IPS-NIHi7 (cell line): ENCODE data around the gene ING5.
"Not testable (repeated sequence)": the region's sequence is repeated elsewhere in the genome, so short reads cannot be mapped to it uniquely, and the experiment has no call there.

Experiments used
- DNase-seq: peaks from one replicate; pipeline ENCODE4 v3.0.0; 2012; ENCODE audit warnings: mixed read lengths; ENCODE audit errors: extremely low spot score

Gene ING5

DNA sequence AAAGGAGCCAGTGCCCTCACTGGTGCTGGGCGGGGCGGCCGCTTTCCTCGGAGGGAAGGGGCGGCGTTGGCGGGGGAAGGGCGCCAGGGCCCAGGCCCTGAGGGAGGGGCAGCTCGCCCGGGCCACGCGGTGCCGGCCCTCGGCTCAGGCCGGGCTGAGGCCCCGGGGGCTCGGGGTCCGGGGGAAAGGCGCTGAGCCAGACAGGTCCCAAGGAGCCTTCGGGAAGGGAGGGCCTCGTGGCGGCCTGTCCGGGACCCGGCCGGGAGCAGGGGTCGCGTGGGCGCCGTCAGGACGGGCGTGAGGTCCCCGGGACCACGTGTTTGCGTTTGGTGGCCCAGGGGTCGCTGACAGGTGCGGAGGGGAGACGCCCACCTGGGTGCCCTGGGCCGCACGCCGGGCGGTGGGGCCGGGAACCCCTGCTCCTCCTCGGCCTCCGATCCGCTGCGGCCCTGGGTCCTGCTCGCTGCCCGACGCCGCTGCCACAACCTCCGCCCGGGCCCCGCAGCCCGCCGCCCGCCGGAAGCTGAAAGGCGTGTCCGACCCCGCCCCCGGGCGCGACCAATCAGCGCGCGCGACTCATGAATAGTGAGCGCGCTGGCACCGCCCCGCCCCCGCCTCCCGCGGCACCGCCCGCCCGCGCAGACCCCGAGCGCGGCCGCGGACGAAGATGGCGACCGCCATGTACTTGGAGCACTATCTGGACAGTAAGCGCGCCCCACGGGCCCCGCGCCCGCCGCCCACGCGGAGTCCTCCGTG, at the start of gene ING5:
Gene ING5, plus strand, starts transcription at position 641 of the 756 bp plus-strand sequence. Its CDS starts 27 bp downstream, at position 668.
- peak; percentile 92 for DNase-seq

DNA sequence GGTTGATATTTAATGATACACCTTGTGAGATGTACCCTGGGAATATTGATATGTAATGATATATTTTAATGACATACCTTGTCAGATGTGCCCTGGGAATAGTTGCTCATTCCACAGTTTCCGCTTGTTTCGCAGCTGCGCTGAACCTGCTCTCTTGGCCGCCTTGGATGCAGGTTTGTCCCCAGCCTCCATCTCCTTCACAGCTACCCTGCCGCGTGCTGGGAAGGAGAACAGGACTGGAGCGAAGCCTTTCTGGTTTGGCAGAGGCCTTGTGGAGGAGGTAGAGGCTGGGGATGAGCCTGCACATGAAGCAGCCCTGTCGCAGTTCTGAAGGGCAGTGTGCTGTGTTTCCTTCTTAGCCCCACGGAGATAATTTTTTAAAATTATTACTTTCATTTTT, 49.7 kb upstream of the ING5 start:
- DNase-seq, result no peak

DNA sequence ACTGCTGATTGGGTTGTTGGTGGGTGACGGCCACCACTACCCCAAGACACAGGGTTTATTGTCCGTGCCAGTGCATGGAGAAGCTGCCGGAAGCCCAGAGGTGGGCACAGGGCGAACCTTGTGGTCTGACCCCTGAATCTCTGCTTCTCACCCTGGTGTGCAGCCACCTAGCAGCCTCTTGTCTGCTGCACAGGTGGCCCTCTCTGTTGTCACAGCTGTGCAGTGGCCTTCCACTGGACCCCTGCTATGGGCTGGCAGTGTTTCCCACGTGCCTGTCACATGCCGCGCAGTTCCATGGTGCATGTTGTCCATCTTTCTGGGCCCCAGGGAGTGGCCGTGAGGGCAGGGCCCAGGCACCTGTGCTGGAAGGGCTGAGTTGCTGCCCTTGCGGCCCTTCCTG, 49.1 kb upstream of the ING5 start:
- DNase-seq, result no peak

DNA sequence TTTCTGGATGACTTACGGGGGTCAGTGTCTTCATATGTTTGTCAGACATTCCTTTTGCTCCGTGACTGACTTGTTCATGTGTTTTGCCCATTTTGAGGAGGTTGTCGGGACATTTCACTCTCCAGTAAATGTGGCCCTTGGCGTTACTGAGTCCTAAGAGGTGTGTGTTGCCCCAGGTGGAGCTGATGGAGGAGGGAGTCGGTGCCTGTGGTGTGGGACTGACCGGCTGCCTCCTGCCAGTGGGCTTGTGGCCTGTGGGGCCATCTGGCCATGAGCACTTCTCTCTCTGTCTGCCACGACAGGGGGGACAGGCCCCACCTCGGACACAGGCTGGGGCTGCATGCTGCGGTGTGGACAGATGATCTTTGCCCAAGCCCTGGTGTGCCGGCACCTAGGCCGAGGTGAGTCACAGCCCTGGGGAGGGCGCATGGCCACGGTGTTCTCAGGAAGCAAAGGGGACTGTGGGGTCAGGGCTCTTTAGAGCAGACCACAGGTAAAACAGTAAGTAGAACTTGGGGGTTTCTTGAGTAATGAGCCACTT, 48.6 kb upstream of the ING5 start:
- no peak for DNase-seq

DNA sequence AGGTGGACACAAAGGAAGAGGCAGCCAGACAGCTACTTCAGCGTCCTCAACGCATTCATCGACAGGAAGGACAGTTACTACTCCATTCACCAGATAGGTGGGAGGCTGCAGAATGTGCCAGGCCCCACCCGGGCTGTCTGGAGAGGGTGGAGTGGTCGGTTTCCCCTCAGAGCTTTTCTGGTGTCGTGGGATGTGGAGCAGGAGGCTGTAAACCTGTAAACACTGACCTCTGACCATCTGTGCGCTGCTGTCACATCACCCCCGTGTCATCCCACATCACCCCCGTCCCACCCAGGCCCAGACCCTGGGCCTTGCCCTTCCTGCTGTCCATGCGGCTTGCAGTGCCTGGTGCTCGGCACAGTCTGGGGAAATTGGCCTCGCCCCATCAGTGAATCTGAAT, 47.3 kb upstream of the ING5 start:
- no peak for DNase-seq

DNA sequence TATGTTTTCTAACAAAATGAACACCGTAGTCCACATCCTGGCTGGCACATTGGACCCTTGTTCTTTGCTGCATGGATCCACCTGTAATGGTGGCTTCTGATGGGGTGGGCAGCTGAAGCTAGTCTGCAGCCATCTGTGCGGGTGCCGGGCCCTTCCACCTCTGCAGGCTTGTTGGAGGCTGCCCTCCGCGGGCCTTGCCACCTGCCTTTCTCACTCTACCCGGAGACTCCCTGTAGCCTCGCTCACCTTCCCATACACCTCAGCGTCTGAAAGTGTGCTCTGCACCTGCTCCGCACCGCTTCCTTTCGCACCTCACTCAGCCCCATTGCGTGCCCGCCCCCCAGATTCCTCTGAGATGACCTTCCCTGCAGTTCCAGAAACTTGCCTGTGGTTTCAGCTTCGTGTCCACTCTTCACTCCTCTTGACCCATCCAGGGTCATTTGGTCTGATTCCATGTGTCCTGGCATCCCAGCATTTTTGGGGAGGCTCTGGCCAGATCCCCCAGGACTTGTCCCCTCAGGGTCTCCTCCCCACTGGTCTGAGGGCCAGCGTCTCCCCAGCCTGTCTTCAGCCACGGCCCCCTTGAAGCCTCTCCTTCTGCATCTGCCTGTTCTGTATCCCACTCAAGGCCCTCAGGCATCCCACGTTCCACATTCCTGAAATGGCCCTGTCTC, 46.2 kb upstream of the ING5 start:
- DNase-seq, result no peak

DNA sequence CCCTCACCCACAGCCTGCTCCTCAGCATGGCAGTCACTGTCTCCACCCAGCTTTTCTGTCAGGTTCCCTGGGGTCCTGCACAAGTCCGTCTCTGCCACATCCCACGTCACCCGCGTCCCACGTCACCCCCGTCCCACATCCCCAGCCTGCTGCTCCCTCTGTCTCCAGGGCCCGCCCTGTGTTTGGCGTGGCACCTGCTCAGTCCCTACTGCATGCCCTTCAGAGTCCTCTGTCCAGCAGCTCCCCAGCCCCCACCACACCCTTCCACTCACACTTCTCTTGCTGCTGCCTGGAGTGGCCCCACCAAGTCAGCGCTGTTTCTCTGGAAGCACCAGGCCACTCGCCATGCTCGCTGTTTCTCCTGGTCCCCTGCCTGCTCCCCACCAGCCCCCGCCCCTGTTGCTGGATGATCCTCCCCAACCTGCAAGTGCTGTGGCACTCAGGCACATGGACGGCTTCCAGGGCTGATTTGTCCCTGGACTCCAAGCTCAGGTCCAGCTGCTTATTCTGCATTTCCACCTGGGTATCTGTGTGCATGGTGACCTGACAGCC, 45.6 kb upstream of the ING5 start:
- DNase-seq, result no peak

DNA sequence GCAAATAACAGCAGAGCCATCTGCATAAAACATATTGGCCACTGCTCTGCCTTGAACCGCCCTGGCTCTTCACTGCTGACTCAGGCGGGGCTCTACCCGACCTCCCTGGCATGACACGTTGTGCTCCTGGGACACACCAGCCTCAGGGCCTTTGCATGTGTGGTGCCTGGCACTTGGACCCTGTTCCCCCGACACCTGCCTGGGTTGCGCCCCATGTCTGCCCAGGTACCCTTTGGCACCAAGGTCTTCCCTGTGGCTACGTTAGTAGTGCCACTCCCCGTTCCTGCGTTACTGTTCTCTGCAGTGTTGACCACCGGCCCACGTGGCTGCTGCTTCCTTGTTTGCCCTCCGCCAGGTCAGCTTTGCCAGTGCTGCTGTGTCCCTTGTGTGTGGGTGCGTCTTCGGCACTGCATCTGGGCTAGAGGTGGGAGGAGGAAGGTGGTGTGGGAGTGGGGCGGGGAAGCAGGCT, 44.0 kb upstream of the ING5 start:
- no peak for DNase-seq

DNA sequence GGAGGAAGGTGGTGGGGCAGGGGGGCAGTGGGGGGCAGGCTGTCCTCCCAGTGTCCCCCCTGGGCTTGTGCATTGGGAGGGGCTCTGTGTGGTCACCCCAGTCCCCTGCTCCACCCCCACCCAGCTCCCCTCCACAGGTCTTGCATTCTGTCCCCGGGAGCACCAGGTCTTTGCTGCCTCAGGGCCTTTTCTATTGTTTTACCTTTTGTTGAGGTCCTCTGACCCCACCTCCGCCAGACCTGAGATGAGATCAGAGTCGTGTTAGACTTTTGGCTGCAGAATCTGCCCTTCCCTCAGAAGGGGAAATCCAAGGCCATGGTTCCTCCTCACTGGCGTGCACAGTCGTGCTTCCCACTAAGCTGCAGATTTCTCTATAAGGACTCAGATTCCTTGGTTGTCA, 43.5 kb upstream of the ING5 start:
- no peak for DNase-seq

DNA sequence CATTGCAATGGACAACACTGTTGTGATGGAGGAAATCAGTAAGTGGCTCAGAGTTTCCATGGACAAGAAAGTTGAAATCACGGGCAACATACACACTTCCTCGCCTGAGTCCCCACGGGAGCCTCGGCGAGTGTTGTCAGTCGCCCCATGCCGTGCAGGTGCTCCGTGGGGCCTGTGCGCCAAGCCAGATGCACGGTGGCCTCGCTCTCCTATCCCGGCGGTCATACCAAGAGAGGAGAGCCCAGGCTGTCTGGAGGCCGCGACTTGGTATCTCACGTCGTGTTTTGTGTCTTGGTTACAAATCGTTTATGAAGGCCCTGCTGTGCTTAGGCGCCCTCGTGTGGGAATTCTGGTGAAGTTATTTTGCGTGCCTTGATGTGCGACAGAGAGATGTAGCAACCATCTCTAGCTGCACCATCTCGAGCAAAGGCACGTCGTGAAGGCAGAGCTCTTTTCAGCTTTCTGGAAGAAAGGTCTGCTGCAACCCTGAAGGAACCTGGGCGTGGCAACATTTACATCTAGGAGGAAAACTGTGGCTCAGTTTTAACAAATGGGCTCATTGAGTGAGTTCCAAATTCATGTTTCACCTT, 42.6 kb upstream of the ING5 start:
- DNase-seq, result peak; percentile 56

DNA sequence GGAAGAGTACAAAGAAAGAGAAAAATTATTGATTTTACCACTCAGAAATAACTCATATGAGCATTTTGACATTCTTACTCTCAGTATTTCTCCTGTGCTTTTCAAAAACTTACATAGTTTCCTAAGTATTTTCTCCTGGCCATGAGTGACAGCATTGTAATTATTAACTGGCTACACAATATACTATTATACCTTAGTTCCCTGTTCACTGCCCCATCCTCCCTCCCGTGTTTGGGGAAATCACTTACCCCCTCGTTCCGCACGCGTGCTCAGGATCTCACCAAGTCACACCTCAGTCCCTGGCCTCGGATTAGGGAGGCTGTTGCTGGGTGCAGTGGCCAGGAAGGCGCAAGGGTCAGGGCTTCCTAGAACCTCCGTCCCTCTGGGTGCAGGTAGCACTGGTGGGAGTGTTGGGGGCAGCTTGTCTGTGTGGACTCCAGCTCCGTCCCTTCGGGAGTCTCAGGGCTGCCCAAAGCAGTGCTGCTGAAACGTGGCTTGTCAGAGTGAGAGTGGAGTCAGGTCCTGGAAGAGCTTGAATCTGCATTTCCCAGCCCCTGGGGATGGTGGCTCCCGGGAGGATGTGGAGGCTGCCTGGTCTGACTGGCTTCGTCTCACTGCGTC, 41.1 kb upstream of the ING5 start:
- DNase-seq, result no peak

DNA sequence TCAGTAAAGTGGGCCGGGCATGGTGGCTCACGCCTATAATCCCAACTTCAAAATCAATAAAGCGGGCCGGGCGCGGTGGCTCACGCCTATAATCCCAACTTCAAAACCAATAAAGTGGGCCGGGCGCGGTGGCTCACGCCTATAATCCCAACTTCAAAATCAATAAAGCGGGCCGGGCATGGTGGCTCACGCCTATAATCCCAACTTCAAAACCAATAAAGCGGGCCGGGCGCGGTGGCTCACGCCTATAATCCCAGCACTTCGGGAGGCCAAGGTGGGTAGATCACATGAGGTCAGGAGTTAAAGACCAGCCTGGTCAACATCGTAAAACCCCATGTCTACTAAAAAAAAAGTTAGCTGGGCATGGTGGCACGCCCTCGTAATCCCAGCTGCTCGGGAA, 39.1 kb upstream of the ING5 start:
- DNase-seq, result not testable (repeated sequence)

DNA sequence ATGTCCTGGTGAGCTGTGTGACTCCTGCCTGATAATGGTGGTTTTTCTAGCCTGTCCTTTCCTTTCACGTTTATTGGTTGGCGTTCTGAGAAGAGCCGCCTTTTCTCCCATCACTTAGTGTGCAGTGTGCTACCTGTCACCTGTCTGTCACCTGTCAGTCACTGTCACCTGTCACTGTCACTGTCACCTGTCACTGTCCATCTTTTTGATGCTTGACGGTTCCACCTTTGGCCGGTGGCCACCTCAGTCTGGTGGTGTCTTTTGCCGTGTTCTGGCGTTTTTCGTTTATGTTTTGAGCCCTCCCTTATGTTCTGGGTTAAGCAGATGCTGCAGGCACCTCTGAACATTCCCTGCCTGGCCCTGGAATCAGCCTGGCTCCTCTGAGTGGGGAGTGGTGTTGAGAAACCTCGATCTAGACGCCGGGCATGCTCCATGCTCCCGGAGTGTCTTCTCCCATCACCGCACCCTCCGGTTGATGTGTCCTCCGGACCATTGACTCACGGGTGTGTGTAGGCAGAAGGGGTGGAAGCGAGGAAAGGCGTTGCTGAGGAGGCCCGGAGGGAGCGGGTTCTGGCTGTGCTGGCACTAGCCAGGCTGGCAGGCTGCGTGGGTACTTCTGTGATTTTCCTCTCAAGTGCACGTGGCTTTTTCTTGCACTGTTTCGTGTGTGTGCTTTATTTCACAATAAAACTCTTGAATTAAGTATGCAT, 36.0 kb upstream of the ING5 start:
- DNase-seq, result no peak

DNA sequence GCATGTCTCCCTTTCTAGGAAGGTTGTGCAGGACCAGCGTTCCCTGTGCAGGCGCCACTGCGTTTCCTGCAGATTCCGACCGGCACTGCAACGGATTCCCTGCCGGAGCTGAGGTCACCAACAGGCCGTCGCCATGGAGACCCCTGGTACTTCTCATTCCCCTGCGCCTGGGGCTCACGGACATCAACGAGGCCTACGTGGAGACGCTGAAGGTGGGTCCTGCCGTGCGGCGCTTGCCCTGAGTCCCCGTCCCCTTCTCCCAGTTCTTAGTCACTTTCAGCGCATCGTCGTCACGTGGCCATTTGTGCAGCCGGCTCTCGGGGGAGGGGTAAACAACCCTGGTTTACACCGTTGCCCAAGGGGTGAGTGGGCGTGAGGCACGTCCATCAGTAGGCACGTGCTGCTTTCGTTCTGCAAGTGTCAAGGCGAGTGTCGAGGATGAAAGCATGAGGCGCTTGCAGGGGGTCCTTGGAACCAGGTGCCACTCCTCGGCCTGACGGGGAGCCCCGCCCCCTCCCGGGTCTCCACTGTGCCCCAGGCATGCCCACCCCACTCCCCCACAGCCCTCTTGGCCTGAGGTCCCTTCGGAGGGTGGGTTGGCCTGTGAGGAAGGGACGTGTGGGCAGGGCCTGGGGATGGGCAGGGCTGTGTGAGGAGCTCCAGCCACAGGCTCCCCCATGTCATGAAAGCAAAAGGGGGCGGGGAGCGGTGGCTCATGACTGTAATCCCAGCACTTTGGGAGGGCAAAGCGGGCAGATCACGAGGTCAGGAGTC, 35.0 kb upstream of the ING5 start:
- no peak for DNase-seq

DNA sequence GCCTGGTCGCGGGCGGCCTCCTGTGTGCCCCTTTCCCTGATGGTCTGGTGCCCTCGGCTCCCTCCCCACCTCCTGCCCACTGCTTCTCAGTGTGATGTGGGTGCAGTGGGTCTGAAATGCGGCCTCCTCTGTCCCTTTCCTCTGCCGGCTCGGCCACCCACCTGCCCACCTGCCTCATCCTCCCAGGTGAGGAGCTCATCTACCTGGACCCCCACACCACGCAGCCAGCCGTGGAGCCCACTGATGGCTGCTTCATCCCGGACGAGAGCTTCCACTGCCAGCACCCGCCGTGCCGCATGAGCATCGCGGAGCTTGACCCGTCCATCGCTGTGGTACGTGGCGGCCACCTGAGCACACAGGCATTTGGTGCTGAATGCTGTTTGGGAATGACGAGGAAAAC, 33.5 kb upstream of the ING5 start:
- no peak for DNase-seq

DNA sequence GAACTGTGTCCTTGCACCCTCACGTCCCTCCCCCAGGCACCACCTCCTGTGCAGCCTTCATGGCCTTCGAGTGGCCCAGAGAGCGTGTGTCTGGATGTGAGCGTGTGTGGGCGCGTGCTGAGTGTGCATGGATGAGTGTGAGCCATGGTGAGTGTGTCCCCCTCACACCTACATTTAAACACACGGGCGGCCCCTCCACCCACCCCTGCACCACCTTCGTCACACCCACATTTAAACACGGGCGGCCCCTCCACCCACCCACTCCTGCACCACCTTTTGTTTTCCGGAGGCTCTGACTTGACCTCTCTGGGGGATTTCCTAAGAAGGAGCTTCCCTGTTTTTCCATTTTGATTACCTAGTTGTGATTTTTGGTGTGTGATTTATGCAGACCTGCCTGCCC, 33.0 kb upstream of the ING5 start:
- no peak for DNase-seq

DNA sequence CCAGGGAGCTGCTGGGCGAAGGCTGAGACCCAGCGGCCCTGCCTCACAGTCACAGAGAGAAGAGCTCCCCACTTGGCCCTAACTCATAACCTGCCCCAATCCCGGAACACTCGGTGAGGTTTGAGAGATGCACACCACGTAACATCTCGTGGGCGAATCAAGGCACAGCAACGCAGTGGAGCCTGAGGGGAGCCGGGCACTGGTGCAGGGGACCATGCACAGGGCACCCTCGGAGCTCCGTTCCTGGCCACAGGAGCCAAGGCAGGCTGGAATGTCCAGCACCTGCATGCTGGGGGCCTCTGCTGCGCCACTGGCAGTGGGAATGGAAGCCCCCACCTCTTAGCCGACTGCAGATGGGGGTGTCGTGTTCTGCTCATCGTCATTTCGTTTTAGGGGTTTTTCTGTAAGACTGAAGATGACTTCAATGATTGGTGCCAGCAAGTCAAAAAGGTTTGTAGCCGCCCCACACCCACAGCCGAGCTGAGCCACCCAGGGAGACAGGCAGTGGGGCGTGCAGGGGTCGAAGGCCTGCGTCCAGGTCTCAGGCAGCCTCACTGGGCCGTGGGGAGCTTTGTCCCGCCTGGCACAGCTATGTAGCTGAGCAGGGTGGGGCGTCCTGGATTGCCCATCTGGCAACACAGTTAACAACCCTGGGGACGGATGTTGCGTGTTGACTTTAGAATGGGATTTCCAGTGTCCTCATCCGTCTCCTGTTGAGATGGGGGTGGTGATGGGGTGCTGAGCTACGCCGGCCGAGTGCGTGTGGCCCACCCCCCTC, 31.3 kb upstream of the ING5 start:
- no peak for DNase-seq

DNA sequence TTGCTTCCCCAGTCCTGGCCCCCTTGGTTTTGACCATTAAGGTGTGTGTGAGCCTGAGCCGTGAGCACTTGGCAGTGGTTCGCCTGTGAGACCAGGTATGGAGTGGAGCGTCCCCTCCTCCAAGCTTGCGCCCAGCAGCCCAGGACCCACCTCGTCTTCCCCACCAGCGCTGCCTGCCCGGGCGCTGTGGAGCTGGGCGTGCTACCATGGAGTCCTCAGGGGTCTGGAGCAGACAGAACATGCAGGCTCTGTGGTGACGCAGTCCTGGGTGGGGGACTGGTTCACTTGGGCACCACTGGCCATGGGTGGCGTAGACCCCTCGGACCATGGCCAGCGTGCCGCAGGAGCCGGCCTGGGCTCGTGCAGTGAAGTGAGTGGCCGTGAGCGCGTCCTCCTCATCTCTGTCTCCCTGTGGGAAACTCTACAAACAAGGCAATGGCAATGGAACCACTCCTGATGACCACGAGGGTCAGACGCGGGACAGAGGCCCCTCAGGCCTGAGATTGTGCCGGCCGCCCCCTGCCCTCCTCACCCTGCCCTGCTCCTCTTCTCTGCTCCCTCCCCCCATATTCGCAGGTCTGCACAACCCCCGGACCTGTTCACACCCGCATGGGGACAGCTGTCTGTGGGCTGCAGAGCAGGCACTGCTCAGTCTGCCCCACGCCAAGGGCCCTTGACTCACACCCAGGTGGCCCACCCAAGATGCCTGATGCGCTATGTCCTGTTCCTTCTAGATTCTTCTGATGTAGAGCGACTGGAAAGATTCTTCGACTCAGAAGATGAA, 30.2 kb upstream of the ING5 start:
- DNase-seq, result no peak
